B cell (primary cell): Measurements from ENCODE around the gene ADH6. TPM values are rescaled to one million over a fixed set of nuclear protein-coding genes. Genes with fewer than 3 reads are reported as not detected.

Source experiments
- ATAC-seq: fragments of 200-7000 bp; cut with Tn5 transposase; one replicate; pipeline ENCODE4 v1.10.0; 2021; ENCODE audit warnings: low read depth, mild to moderate bottlenecking, moderate number of reproducible peaks, moderate library complexity
- CTCF ChIA-PET: fragments of 350-600 bp; sonication (Branson Sonifier 250); formaldehyde crosslinking; loops from one replicate; lab custom pipeline; 2021; ENCODE audit warnings: antibody characterized with exemption, inconsistent platforms; lab: Charles Lee
- POLR2A ChIA-PET: fragments of 350-600 bp; sonication (Branson Sonifier 250); formaldehyde crosslinking; loops from one replicate; lab custom pipeline; 2021; ENCODE audit warnings: antibody characterized with exemption; lab: Charles Lee
- DNase-seq: peaks from one replicate; pipeline ENCODE4 v3.0.0; 2013
- H2AFZ ChIP-seq: 2 replicates; pipeline ENCODE4 v1.6.1; 2012; ENCODE audit warnings: mild to moderate bottlenecking, low read depth, low read length; ENCODE audit not compliant: insufficient read depth, poor library complexity, severe bottlenecking
- H3K27ac ChIP-seq, 2 donors: 1 replicate in 1 of 2; 2 replicates in 1 of 2; pipeline ENCODE4 v1.5.1; 2012 to 2013; ENCODE audit warnings: low read length in 2 of 2, mild to moderate bottlenecking in 2 of 2, moderate library complexity in 1 of 2
- H3K27me3 ChIP-seq, 4 experiments: fragments of 200-600 bp in 1 of 4; sonication (generic) in 1 of 4; replicated peaks in 1 of 4; 1 replicate in 2 of 4; 2 replicates in 2 of 4; pipeline versions ENCODE4 v1.6.1 to v1.7.0; 2013 to 2016; ENCODE audit warnings: low read length in 3 of 4, mild to moderate bottlenecking in 2 of 4, mixed read lengths in 1 of 4, moderate library complexity in 1 of 4; ENCODE audit not compliant: insufficient read depth in 4 of 4, control insufficient read depth in 3 of 4; ENCODE audit errors: control extremely low read depth in 1 of 4
- H3K36me3 ChIP-seq, 2 experiments: replicated peaks in 1 of 2; 1 replicate in 1 of 2; 2 replicates in 1 of 2; pipeline versions ENCODE4 v1.6.1 to v1.7.1; 2013; ENCODE audit warnings: low read length in 1 of 2; ENCODE audit not compliant: insufficient read depth in 2 of 2, control insufficient read depth in 1 of 2; ENCODE audit errors: control extremely low read depth in 1 of 2, extremely low read depth in 1 of 2
- H3K4me1 ChIP-seq, 2 donors: fragments of 200-600 bp in 1 of 2; sonication (generic) in 1 of 2; 1 replicate in 1 of 2; 2 replicates in 1 of 2; pipeline versions ENCODE4 v1.5.1 to v1.6.1; 2013 to 2017; ENCODE audit warnings: low read length in 2 of 2; ENCODE audit not compliant: control insufficient read depth in 2 of 2, insufficient read depth in 2 of 2
- H3K4me2 ChIP-seq: replicated peaks from 2 replicates; pipeline ENCODE3; 2012; ENCODE audit warnings: mild to moderate bottlenecking, low read depth, low read length; ENCODE audit not compliant: poor library complexity, severe bottlenecking
- H3K4me3 ChIP-seq, 5 experiments: fragments of 200-600 bp in 1 of 5; sonication (generic) in 1 of 5; 1 replicate in 3 of 5; 2 replicates in 2 of 5; pipeline versions ENCODE4 v1.5.1 to v1.7.0; 2011 to 2016; ENCODE audit warnings: low read length in 4 of 5, mild to moderate bottlenecking in 4 of 5, low read depth in 2 of 5, control low read depth in 1 of 5, moderate library complexity in 1 of 5; ENCODE audit not compliant: insufficient read depth in 1 of 5; ENCODE audit errors: control extremely low read depth in 1 of 5, extremely low read depth in 1 of 5
- H3K79me2 ChIP-seq: fragments of 200-600 bp; sonication (generic); one replicate; pipeline ENCODE4 v1.6.0; 2016; ENCODE audit warnings: low read length; ENCODE audit not compliant: control insufficient read depth, insufficient read depth
- H3K9ac ChIP-seq: fragments of 200-600 bp; sonication (generic); 2 replicates; pipeline ENCODE4 v1.6.1; 2017; ENCODE audit warnings: mild to moderate bottlenecking, low read length, moderate library complexity
- H3K9me3 ChIP-seq, 3 donors: one replicate each; pipeline versions ENCODE4 v1.6.1 to v1.7.1; 2013; ENCODE audit warnings: low read length in 2 of 3; ENCODE audit not compliant: control insufficient read depth in 2 of 3, insufficient read depth in 1 of 3; ENCODE audit errors: control extremely low read depth in 1 of 3
- H4K20me1 ChIP-seq: 2 replicates; pipeline ENCODE4 v1.6.0; 2012; ENCODE audit warnings: mild to moderate bottlenecking, low read length; ENCODE audit not compliant: insufficient read depth, control insufficient read depth, poor library complexity, severe bottlenecking
- H3K27ac Mint-ChIP-seq: one replicate; pipeline ENCODE4 v1.8.0; 2021; ENCODE audit warnings: mixed read lengths
- H3K27me3 Mint-ChIP-seq: one replicate; pipeline ENCODE4 v1.8.0; 2021; ENCODE audit warnings: mixed read lengths
- H3K4me1 Mint-ChIP-seq: one replicate; pipeline ENCODE4 v1.8.0; 2021; ENCODE audit warnings: mixed read lengths
- H3K4me3 Mint-ChIP-seq: one replicate; pipeline ENCODE4 v1.8.0; 2021; ENCODE audit warnings: mixed read lengths
- H3K9me3 Mint-ChIP-seq: one replicate; pipeline ENCODE4 v1.8.0; 2022; ENCODE audit warnings: mixed read lengths; ENCODE audit not compliant: insufficient read depth
- EZH2 ChIP-seq: IDR thresholded peaks from 2 replicates; pipeline ENCODE4 v1.6.1; 2012; ENCODE audit warnings: borderline replicate concordance, low read depth, mild to moderate bottlenecking, moderate library complexity, low read length; ENCODE audit not compliant: insufficient read depth, poor library complexity, severe bottlenecking
- WGBS: methylation state at CpG from one replicate; pipeline ENCODE4 v1.1.5; 2013; ENCODE audit warnings: missing lambda C conversion rate; ENCODE audit not compliant: insufficient coverage; 5-methylcytosine and 5-hydroxymethylcytosine counted together
- intact Hi-C: fragments of 100-400 bp; cut with micrococcal nuclease; formaldehyde crosslinking; loops from one replicate; pipeline ENCODE4 v1.10.0; 2022
- polyA plus RNA-seq: library from polyadenylated mRNA; depleted of rRNA; stranded (reverse); fragments of >200 nt; gene quantifications from 2 replicates; pipeline ENCODE4 v1.2.3, GENCODE V29; 2012
- total RNA-seq, 2 donors: library from RNA; stranded (reverse); fragments of 120-200 nt in 1 of 2; gene quantifications; 1 replicate in 1 of 2; 2 replicates in 1 of 2; pipeline versions ENCODE4 v1.2.3 to v1.2.4, GENCODE V29; 2013 to 2022
- TF ChIP-seq, protein P1 (sequence below): fragments of 200-600 bp; IDR thresholded peaks from one replicate; pipeline ENCODE4 v1.8.0; 2022; ENCODE audit warnings: antibody characterized with exemption, mild to moderate bottlenecking

The ADH6 gene
- total and polyA plus RNA-seq, 2 donors (not counting 1 experiment from before 2014, with no cell fraction given), result not detected

DNA sequence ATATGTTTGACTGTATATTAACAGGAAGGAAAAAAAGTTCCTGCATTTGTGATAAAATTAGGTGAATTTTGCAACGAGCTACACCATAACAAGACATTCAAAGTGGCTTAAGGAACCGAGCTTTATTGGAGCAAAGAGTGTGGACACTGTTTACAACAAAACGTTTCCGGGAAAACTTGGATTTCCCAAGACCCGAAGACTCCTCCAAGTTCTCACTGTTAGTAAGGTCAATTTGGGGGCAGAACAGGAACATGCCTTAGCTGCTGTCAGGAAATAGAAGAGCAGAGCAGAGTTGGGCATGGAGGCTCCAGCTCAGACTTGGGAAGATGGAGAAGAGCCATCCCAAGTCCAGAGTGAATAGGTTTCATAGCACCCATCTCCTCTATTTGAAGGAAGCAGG, 16.5 kb downstream of the ADH6 start:
- DNase-seq (no peak), ATAC-seq (no peak)
- Histone ChIP-seq H3K9ac (no peak overlapping the region), H3K4me3 (no peak overlapping the region), H3K79me2 (no peaks in the 10 kb centered on the region), H3K27ac (no peak overlapping the region), H3K27me3 (no peaks in the 10 kb centered on the region), H3K4me2 (no peak overlapping the region), H3K36me3 (no peaks in the 10 kb centered on the region), H3K4me1 (no peaks in the 10 kb centered on the region), H3K9me3 (no peaks in the 10 kb centered on the region), H2AFZ (no peak overlapping the region), H4K20me1 (no peaks in the 10 kb centered on the region)
- H3K9me3 Mint-ChIP-seq, result peaks cover 5% of the 10 kb centered on the region
- POLR2A ChIA-PET, result no interaction called here
- CTCF ChIA-PET, result no interaction called here
- no peaks in the 10 kb centered on the region for H3K27me3 Mint-ChIP-seq
- no peaks in the 10 kb centered on the region for H3K4me1 Mint-ChIP-seq
- H3K27ac Mint-ChIP-seq, result no peak overlapping the region
- intact Hi-C loops, result no loop called here
- 95% methylated on average over 3 of the region's 5 CpGs for WGBS
- TF ChIP-seq EZH2, result no peak
- TF ChIP-seq, protein P1, sequence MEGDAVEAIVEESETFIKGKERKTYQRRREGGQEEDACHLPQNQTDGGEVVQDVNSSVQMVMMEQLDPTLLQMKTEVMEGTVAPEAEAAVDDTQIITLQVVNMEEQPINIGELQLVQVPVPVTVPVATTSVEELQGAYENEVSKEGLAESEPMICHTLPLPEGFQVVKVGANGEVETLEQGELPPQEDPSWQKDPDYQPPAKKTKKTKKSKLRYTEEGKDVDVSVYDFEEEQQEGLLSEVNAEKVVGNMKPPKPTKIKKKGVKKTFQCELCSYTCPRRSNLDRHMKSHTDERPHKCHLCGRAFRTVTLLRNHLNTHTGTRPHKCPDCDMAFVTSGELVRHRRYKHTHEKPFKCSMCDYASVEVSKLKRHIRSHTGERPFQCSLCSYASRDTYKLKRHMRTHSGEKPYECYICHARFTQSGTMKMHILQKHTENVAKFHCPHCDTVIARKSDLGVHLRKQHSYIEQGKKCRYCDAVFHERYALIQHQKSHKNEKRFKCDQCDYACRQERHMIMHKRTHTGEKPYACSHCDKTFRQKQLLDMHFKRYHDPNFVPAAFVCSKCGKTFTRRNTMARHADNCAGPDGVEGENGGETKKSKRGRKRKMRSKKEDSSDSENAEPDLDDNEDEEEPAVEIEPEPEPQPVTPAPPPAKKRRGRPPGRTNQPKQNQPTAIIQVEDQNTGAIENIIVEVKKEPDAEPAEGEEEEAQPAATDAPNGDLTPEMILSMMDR, result no peak
- H3K4me3 Mint-ChIP-seq, result no peak overlapping the region

DNA sequence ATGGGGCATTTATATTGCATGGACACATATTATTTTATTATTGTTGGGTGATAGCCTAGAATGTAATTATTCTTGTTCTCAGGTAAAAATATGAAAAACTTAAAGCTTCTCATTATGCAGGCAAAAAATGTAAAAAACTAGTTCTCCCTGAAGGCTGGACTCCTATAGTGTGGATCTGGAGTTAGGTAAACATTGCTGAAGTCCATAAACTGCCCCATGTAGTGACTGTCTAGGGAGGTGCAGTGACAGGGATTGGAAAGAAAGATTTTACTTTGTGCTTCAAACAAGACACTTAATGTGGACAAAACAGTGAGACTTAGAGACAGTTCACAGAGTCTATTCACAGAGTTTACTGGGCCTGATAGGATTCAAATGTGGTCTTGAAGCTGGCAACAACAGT, 17.0 kb downstream of the ADH6 start:
- H3K27me3 Mint-ChIP-seq, result no peaks in the 10 kb centered on the region
- H3K27ac Mint-ChIP-seq, result no peak overlapping the region
- CTCF ChIA-PET, result no interaction called here
- DNase-seq (no peak), ATAC-seq (no peak)
- intact Hi-C loops, result no loop called here
- TF ChIP-seq EZH2, result no peak
- TF ChIP-seq, protein P1, result no peak
- POLR2A ChIA-PET, result no interaction called here
- H3K4me3 Mint-ChIP-seq, result no peak overlapping the region
- no peaks in the 10 kb centered on the region for H3K36me3 ChIP-seq
- H3K4me3 ChIP-seq, result no peak overlapping the region
- H3K79me2 ChIP-seq, result no peaks in the 10 kb centered on the region
- H3K9ac ChIP-seq, result no peak overlapping the region
- H3K9me3 Mint-ChIP-seq, result peaks cover 5% of the 10 kb centered on the region
- no peak overlapping the region for H3K27ac ChIP-seq
- H3K4me2 ChIP-seq, result no peak overlapping the region
- no peaks in the 10 kb centered on the region for H3K9me3 ChIP-seq
- H2AFZ ChIP-seq, result no peak overlapping the region
- H3K27me3 ChIP-seq, result no peaks in the 10 kb centered on the region
- H4K20me1 ChIP-seq, result no peaks in the 10 kb centered on the region
- no peaks in the 10 kb centered on the region for H3K4me1 Mint-ChIP-seq
- H3K4me1 ChIP-seq, result no peaks in the 10 kb centered on the region
